Neural cell (in vitro differentiated cells): ENCODE data around the gene HGF.

ENCODE experiments used
- EP300 ChIP-seq: fragments of 450-650 bp; conservative IDR thresholded peaks from 2 replicates; pipeline ENCODE4 v1.6.1; 2014; ENCODE audit warnings: antibody characterized with exemption, mild to moderate bottlenecking, moderate library complexity; ENCODE audit not compliant: poor library complexity, severe bottlenecking
- EZH2 ChIP-seq: fragments of 200-600, 300-800 bp; shearing (Covaris generic), sonication (generic); IDR thresholded peaks from 2 replicates; pipeline ENCODE4 v1.6.1; 2014; ENCODE audit warnings: antibody characterized with exemption, low read length, borderline replicate concordance, mild to moderate bottlenecking; ENCODE audit not compliant: insufficient read depth, poor library complexity, severe bottlenecking
- TF ChIP-seq, protein P1 (sequence below): fragments of 450-650 bp; IDR thresholded peaks from 2 replicates; pipeline ENCODE4 v1.5.1; 2014; ENCODE audit warnings: antibody characterized with exemption, mild to moderate bottlenecking, moderate library complexity; ENCODE audit not compliant: poor library complexity, severe bottlenecking

DNA sequence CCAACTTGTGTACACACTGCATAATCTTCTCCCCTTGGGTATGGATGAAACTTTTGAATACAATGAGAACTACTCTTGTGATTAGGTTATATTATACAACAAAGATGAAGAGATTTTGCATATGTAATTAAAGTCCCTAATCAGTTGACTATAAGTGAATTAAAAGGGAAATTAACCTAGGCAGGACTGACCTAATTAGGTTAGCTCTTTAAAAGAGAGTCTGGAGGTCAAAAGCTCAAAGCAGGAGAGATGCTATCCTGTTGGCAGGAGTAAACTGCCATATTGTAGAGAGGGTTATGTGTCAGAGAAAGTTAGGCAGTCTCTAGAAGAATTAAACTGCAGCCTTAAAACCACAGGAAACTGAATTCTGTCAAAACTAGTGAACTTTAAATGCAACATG, 29.4 kb downstream of the HGF start:
- no peak for TF ChIP-seq EZH2
- TF ChIP-seq, protein P1, sequence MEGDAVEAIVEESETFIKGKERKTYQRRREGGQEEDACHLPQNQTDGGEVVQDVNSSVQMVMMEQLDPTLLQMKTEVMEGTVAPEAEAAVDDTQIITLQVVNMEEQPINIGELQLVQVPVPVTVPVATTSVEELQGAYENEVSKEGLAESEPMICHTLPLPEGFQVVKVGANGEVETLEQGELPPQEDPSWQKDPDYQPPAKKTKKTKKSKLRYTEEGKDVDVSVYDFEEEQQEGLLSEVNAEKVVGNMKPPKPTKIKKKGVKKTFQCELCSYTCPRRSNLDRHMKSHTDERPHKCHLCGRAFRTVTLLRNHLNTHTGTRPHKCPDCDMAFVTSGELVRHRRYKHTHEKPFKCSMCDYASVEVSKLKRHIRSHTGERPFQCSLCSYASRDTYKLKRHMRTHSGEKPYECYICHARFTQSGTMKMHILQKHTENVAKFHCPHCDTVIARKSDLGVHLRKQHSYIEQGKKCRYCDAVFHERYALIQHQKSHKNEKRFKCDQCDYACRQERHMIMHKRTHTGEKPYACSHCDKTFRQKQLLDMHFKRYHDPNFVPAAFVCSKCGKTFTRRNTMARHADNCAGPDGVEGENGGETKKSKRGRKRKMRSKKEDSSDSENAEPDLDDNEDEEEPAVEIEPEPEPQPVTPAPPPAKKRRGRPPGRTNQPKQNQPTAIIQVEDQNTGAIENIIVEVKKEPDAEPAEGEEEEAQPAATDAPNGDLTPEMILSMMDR, result no peak
- TF ChIP-seq EP300, result no peak
